Activated T-helper 1 cell treated with anti-CD3 and anti-CD28 coated beads, Interleukin-12 subunit alpha, Interleukin-12 subunit beta, Interleukin-2, Interleukin-4 antibody, amounts not matched to agents 30 ng/mL and 10 ng/mL and 1 ng/mL, durations not matched to agents 14 hours and 24 hours and 36 hours (primary cell): ENCODE measurements around the gene UQCC2. TPM values are rescaled to one million over a fixed set of nuclear protein-coding genes. Genes with fewer than 3 reads are reported as not detected.

Experiments
- DNase-seq: peaks from one replicate; pipeline ENCODE4 v3.0.0; 2021; ENCODE audit warnings: low spot score
- H3K27ac Mint-ChIP-seq: one replicate; pipeline ENCODE4 v1.8.0; 2021; ENCODE audit warnings: mild to moderate bottlenecking, mixed read lengths
- H3K27me3 Mint-ChIP-seq: one replicate; pipeline ENCODE4 v1.8.0; 2022; ENCODE audit warnings: mild to moderate bottlenecking, moderate library complexity, mixed read lengths; ENCODE audit not compliant: insufficient read depth
- H3K36me3 Mint-ChIP-seq: one replicate; pipeline ENCODE4 v1.8.0; 2021; ENCODE audit warnings: low read depth, mixed read lengths
- H3K4me1 Mint-ChIP-seq: one replicate; pipeline ENCODE4 v1.8.0; 2021; ENCODE audit warnings: low read depth, mixed read lengths
- H3K4me3 Mint-ChIP-seq: one replicate; pipeline ENCODE4 v1.8.0; 2021; ENCODE audit warnings: mild to moderate bottlenecking, moderate library complexity, mixed read lengths
- H3K9me3 Mint-ChIP-seq: one replicate; pipeline ENCODE4 v1.8.0; 2021; ENCODE audit warnings: mixed read lengths
- intact Hi-C: fragments of 100-400 bp; cut with micrococcal nuclease; formaldehyde crosslinking; loops from one replicate; pipeline ENCODE4 v1.15.1; 2024
- total RNA-seq: library from RNA; stranded (reverse); gene quantifications from 2 replicates; pipeline ENCODE4 v1.2.3, GENCODE V29; 2022

Gene UQCC2
- total RNA-seq, 1 donor from 2014 or later = 123 TPM

GRCh38 chr6:33738879-33739278 lies 27.4 kb upstream of the UQCC2 start:
- Mint-ChIP-seq H3K4me3 (no peak overlapping the region), H3K36me3 (no peaks in the 10 kb centered on the region), H3K9me3 (no peaks in the 10 kb centered on the region), H3K27ac (no peak overlapping the region), H3K4me1 (no peaks in the 10 kb centered on the region), H3K27me3 (peaks cover 9% of the 10 kb centered on the region)
- DNase-seq = no peak
- intact Hi-C loops = no loop called here

- H3K27me3 Mint-ChIP-seq = peaks cover 5% of the 10 kb centered on the region
- DNase-seq = no peak
- H3K9me3 Mint-ChIP-seq = no peaks in the 10 kb centered on the region
- intact Hi-C loops = no loop called here
- no peak overlapping the region for H3K4me3 Mint-ChIP-seq
- no peaks in the 10 kb centered on the region for H3K4me1 Mint-ChIP-seq
- no peaks in the 10 kb centered on the region for H3K36me3 Mint-ChIP-seq
- no peak overlapping the region for H3K27ac Mint-ChIP-seq
Measured at GRCh38 chr6:33738153-33738552, 26.7 kb upstream of the UQCC2 start.

- H3K36me3 Mint-ChIP-seq = no peaks in the 10 kb centered on the region
- no peaks in the 10 kb centered on the region for H3K4me1 Mint-ChIP-seq
- H3K9me3 Mint-ChIP-seq = no peaks in the 10 kb centered on the region
- no peak for DNase-seq
- intact Hi-C loops = no loop called here
- H3K4me3 Mint-ChIP-seq = no peak overlapping the region
- H3K27me3 Mint-ChIP-seq = peaks cover 5% of the 10 kb centered on the region
- H3K27ac Mint-ChIP-seq = no peak overlapping the region
Measured at GRCh38 chr6:33737267-33738026, 25.9 kb upstream of the UQCC2 start.

- Mint-ChIP-seq H3K27me3 (peaks cover 2% of the 10 kb centered on the region), H3K36me3 (no peaks in the 10 kb centered on the region), H3K4me1 (no peaks in the 10 kb centered on the region), H3K4me3 (no peak overlapping the region), H3K9me3 (no peaks in the 10 kb centered on the region), H3K27ac (no peak overlapping the region)
- DNase-seq = no peak
- intact Hi-C loops = no loop called here
Measured at GRCh38 chr6:33735216-33735615, 23.7 kb upstream of the UQCC2 start.

- Mint-ChIP-seq H3K36me3 (no peaks in the 10 kb centered on the region), H3K4me1 (no peaks in the 10 kb centered on the region), H3K9me3 (no peaks in the 10 kb centered on the region), H3K4me3 (no peak overlapping the region), H3K27ac (no peak overlapping the region), H3K27me3 (peaks cover 4% of the 10 kb centered on the region)
- DNase-seq = no peak
- intact Hi-C loops = no loop called here
Measured at GRCh38 chr6:33733709-33734007, 22.2 kb upstream of the UQCC2 start.

GRCh38 chr6:33732817-33733708 lies 21.6 kb upstream of the UQCC2 start:
- Mint-ChIP-seq H3K36me3 (no peaks in the 10 kb centered on the region), H3K27me3 (peaks cover 5% of the 10 kb centered on the region), H3K4me1 (no peaks in the 10 kb centered on the region), H3K27ac (no peak overlapping the region), H3K9me3 (no peaks in the 10 kb centered on the region), H3K4me3 (no peak overlapping the region)
- intact Hi-C loops = no loop called here
- no peak for DNase-seq

- H3K27me3 Mint-ChIP-seq = peaks cover 5% of the 10 kb centered on the region
- no peaks in the 10 kb centered on the region for H3K4me1 Mint-ChIP-seq
- H3K4me3 Mint-ChIP-seq = no peak overlapping the region
- no peak overlapping the region for H3K27ac Mint-ChIP-seq
- no peaks in the 10 kb centered on the region for H3K9me3 Mint-ChIP-seq
- no peak for DNase-seq
- intact Hi-C loops = no loop called here
- no peaks in the 10 kb centered on the region for H3K36me3 Mint-ChIP-seq
Measured at GRCh38 chr6:33732385-33732784, 20.9 kb upstream of the UQCC2 start.

- H3K9me3 Mint-ChIP-seq = no peaks in the 10 kb centered on the region
- H3K27me3 Mint-ChIP-seq = peaks cover 5% of the 10 kb centered on the region
- H3K36me3 Mint-ChIP-seq = no peaks in the 10 kb centered on the region
- no peaks in the 10 kb centered on the region for H3K4me1 Mint-ChIP-seq
- DNase-seq = no peak
- no peak overlapping the region for H3K27ac Mint-ChIP-seq
- no peak overlapping the region for H3K4me3 Mint-ChIP-seq
- intact Hi-C loops = no loop called here
Measured at GRCh38 chr6:33731751-33732282, 20.3 kb upstream of the UQCC2 start.

GRCh38 chr6:33731035-33731434 lies 19.5 kb upstream of the UQCC2 start:
- Mint-ChIP-seq H3K4me3 (no peak overlapping the region), H3K4me1 (no peaks in the 10 kb centered on the region), H3K36me3 (no peaks in the 10 kb centered on the region), H3K27me3 (peaks cover 5% of the 10 kb centered on the region), H3K9me3 (no peaks in the 10 kb centered on the region), H3K27ac (no peak overlapping the region)
- intact Hi-C loops = no loop called here
- no peak for DNase-seq

- no peaks in the 10 kb centered on the region for H3K4me1 Mint-ChIP-seq
- peak overlapping the region; percentile 19 for H3K27ac Mint-ChIP-seq
- no peaks in the 10 kb centered on the region for H3K36me3 Mint-ChIP-seq
- intact Hi-C loops = no loop called here
- H3K9me3 Mint-ChIP-seq = no peaks in the 10 kb centered on the region
- DNase-seq = no peak
- H3K27me3 Mint-ChIP-seq = peaks cover 7% of the 10 kb centered on the region
- no peak overlapping the region for H3K4me3 Mint-ChIP-seq
Measured at GRCh38 chr6:33730611-33731010, 19.1 kb upstream of the UQCC2 start.

- Mint-ChIP-seq H3K27ac (no peak overlapping the region), H3K27me3 (peaks cover 10% of the 10 kb centered on the region), H3K9me3 (no peaks in the 10 kb centered on the region), H3K36me3 (no peaks in the 10 kb centered on the region), H3K4me3 (no peak overlapping the region), H3K4me1 (peaks cover 6% of the 10 kb centered on the region)
- intact Hi-C loops = no loop called here
- DNase-seq = no peak
Measured at GRCh38 chr6:33729059-33729458, 17.6 kb upstream of the UQCC2 start.

- H3K4me1 Mint-ChIP-seq = peaks cover 11% of the 10 kb centered on the region
- intact Hi-C loops = no loop called here
- no peaks in the 10 kb centered on the region for H3K36me3 Mint-ChIP-seq
- no peaks in the 10 kb centered on the region for H3K9me3 Mint-ChIP-seq
- H3K27ac Mint-ChIP-seq = no peak overlapping the region
- DNase-seq = no peak
- H3K27me3 Mint-ChIP-seq = peaks cover 13% of the 10 kb centered on the region
- no peak overlapping the region for H3K4me3 Mint-ChIP-seq
Measured at GRCh38 chr6:33728438-33728837, 16.9 kb upstream of the UQCC2 start.

- Mint-ChIP-seq H3K4me1 (peaks cover 11% of the 10 kb centered on the region), H3K27me3 (peaks cover 18% of the 10 kb centered on the region), H3K4me3 (no peak overlapping the region), H3K36me3 (no peaks in the 10 kb centered on the region), H3K27ac (no peak overlapping the region), H3K9me3 (no peaks in the 10 kb centered on the region)
- intact Hi-C loops = no loop called here
- no peak for DNase-seq
Measured at GRCh38 chr6:33727932-33728331, 16.4 kb upstream of the UQCC2 start.
